ENCODE measurements around the gene NCAPH2. TPM values are rescaled to one million over a fixed set of nuclear protein-coding genes. Genes with fewer than 3 reads are reported as not detected.

The NCAPH2 gene
- total RNA-seq, 3 donors from 2014 or later (not counting 1 experiment from before 2014, with no cell fraction given), result 94.5 to 106 (median 104) TPM

DNA sequence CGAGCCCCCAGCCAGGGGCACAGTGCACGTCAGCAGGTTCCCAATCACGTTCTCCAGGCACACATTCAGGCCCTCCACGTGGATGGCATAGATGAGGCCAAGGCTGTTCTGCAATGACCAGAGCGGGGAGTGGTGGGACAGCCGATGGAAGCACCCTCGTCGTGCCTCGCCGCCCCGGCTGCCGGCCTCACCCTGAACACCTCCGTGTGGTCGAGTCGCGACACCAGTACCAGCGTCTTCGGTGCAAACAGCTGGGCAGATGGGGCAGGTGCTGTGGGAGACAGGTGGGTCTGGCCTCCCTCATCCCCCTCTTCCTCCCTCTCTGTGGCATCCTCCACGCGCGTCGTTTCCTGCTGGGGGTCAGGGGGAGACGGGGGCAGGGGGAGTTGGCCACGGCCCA, 40.7 kb upstream of the NCAPH2 start:
- Mint-ChIP-seq H3K9me3 (no peaks in the 10 kb centered on the region), H3K4me1 (peaks cover 24 to 56% of the 10 kb centered on the region in 2 donors), H3K4me3 (no peak overlapping the region), H3K36me3 (no peaks in the 10 kb centered on the region), H3K27ac (peak overlapping the region; percentile 50 to 78), H3K27me3 (ENCODE audit: low read depth in 2 of 2) (no peaks in the 10 kb centered on the region)
- Histone ChIP-seq H3K36me3 (ENCODE audit: control insufficient read depth, insufficient read depth, low read length) (peaks cover 57% of the 10 kb centered on the region), H3K4me3 (ENCODE audit: low read length) (no peak overlapping the region), H3K9me3 (ENCODE audit: control insufficient read depth, insufficient read depth, low read length) (no peaks in the 10 kb centered on the region), H3K27me3 (ENCODE audit: control insufficient read depth, insufficient read depth, low read length) (no peaks in the 10 kb centered on the region), H3K27ac (ENCODE audit: low read length) (no peak overlapping the region), H3K4me1 (ENCODE audit: control insufficient read depth, insufficient read depth, low read length) (peaks cover 47% of the 10 kb centered on the region)
- TF ChIP-seq, protein P1, sequence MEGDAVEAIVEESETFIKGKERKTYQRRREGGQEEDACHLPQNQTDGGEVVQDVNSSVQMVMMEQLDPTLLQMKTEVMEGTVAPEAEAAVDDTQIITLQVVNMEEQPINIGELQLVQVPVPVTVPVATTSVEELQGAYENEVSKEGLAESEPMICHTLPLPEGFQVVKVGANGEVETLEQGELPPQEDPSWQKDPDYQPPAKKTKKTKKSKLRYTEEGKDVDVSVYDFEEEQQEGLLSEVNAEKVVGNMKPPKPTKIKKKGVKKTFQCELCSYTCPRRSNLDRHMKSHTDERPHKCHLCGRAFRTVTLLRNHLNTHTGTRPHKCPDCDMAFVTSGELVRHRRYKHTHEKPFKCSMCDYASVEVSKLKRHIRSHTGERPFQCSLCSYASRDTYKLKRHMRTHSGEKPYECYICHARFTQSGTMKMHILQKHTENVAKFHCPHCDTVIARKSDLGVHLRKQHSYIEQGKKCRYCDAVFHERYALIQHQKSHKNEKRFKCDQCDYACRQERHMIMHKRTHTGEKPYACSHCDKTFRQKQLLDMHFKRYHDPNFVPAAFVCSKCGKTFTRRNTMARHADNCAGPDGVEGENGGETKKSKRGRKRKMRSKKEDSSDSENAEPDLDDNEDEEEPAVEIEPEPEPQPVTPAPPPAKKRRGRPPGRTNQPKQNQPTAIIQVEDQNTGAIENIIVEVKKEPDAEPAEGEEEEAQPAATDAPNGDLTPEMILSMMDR (IDR thresholded peaks at IDR 0.05), result no peak
- intact Hi-C loops (cut with micrococcal nuclease), result no loop called here
- ATAC-seq, result no peak
- WGBS (ENCODE audit: insufficient coverage), result 88% methylated on average over 20 of the region's 24 CpGs
- DNase-seq, result no peak

DNA sequence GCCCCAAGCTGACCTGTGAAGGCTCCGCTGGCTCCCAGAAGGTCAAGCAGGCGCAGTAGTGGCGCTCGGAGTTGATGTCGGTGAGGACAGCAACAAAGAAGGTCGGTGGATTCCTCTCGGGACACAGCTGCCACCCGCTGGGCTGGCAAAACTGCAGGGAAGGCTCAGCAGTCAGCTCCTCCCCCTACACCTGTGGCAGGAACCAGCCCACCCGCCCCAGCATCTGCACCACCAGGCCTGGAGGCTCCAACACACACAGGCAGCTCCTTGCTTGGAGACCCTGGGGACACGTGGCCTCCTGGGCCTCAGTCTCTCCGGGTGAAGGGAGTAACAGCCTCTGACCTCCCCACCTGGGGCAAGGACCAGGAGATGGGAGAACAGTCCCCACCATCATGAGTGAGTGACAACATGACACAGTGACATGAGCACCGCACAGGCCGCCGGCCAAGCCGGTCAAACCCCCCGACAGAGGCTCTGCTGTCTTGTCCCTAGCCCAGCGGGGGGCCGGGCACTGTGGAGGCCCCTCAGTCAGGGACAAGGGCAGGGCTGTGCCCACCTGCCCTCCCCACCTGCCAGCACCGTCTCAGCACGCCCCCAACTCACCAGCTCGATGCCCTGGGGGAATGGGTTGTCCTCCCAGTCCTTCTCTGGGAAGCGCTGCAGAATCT, 40.1 kb upstream of the NCAPH2 start:
- Mint-ChIP-seq H3K4me3 (no peak overlapping the region), H3K27me3 (ENCODE audit: low read depth in 2 of 2) (no peaks in the 10 kb centered on the region), H3K36me3 (no peaks in the 10 kb centered on the region), H3K4me1 (peaks cover 27 to 62% of the 10 kb centered on the region in 2 donors), H3K9me3 (no peaks in the 10 kb centered on the region), H3K27ac (peak overlapping the region; percentile 80 to 91)
- TF ChIP-seq, protein P1 (IDR thresholded peaks at IDR 0.05), result no peak
- Histone ChIP-seq H3K36me3 (ENCODE audit: control insufficient read depth, insufficient read depth, low read length) (peaks cover 54% of the 10 kb centered on the region), H3K4me3 (ENCODE audit: low read length) (no peak overlapping the region), H3K27me3 (ENCODE audit: control insufficient read depth, insufficient read depth, low read length) (no peaks in the 10 kb centered on the region), H3K9me3 (ENCODE audit: control insufficient read depth, insufficient read depth, low read length) (no peaks in the 10 kb centered on the region), H3K4me1 (ENCODE audit: control insufficient read depth, insufficient read depth, low read length) (peaks cover 53% of the 10 kb centered on the region), H3K27ac (ENCODE audit: low read length) (peak overlapping the region; percentile 1)
- 87% methylated on average over 22 of the region's 22 CpGs for WGBS (ENCODE audit: insufficient coverage)
- DNase-seq, result no peak
- intact Hi-C loops (cut with micrococcal nuclease), result no loop called here
- ATAC-seq, result no peak

DNA sequence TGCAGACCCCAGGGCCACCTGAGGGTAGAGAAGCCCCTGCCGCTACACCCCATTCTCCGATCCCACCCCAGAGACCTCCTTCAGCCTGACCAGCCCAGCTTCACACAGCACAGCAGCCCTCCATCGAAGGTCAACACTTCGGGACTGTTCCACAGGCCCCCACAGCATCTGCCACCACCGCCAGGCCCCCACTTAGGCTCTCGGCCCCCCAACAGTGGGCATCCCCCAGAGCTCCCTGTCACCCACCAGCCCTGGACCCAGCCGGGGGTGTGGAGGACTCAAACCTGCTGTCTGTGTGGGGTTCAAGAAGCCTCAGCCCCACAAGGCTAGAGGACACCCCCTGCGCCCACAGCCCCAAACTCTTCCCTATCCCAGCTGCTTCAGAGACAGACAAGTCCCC, 39.4 kb upstream of the NCAPH2 start:
- Histone ChIP-seq H3K27ac (ENCODE audit: low read length) (peak overlapping the region; percentile 91), H3K9me3 (ENCODE audit: control insufficient read depth, insufficient read depth, low read length) (no peaks in the 10 kb centered on the region), H3K4me1 (ENCODE audit: control insufficient read depth, insufficient read depth, low read length) (peaks cover 60% of the 10 kb centered on the region), H3K4me3 (ENCODE audit: low read length) (no peak overlapping the region), H3K27me3 (ENCODE audit: control insufficient read depth, insufficient read depth, low read length) (no peaks in the 10 kb centered on the region), H3K36me3 (ENCODE audit: control insufficient read depth, insufficient read depth, low read length) (peaks cover 46% of the 10 kb centered on the region)
- no peak for DNase-seq
- WGBS (ENCODE audit: insufficient coverage), result 80% methylated on average over 6 of the region's 8 CpGs
- H3K36me3 Mint-ChIP-seq, result no peaks in the 10 kb centered on the region
- ATAC-seq, result no peak
- TF ChIP-seq, protein P1 (IDR thresholded peaks at IDR 0.05), result no peak
- H3K27ac Mint-ChIP-seq, result peak overlapping the region; percentile 80 to 91
- no peaks in the 10 kb centered on the region for H3K9me3 Mint-ChIP-seq
- intact Hi-C loops (cut with micrococcal nuclease), result no loop called here
- peaks cover 34 to 69% of the 10 kb centered on the region in 2 donors for H3K4me1 Mint-ChIP-seq
- peak overlapping the region; percentile 42 for H3K4me3 Mint-ChIP-seq
- H3K27me3 Mint-ChIP-seq (ENCODE audit: low read depth in 2 of 2), result no peaks in the 10 kb centered on the region
